OCI-LY1 (cell line): ENCODE measurements around the gene CBLC.

ENCODE experiments used
- CTCF ChIP-seq: fragments of 200-600 bp; sonication (generic), shearing (Covaris generic); IDR thresholded peaks from 2 replicates; pipeline ENCODE4 v1.5.1; 2017; ENCODE audit warnings: mild to moderate bottlenecking, antibody characterized with exemption, low read length, moderate library complexity, mixed read lengths
- EZH2 ChIP-seq: fragments of 200-600 bp; sonication (generic), shearing (Covaris generic); IDR thresholded peaks from 2 replicates; pipeline ENCODE4 v1.8.0; 2017; ENCODE audit warnings: borderline replicate concordance, mixed run types, mild to moderate bottlenecking, antibody characterized with exemption, low read length, moderate library complexity, mixed read lengths

GRCh38 chr19:44847144-44848035 lies 69.7 kb downstream of the CBLC start:
- TF ChIP-seq CTCF (no peak), EZH2 (no peak)
